OCI-LY7 (cell line): ENCODE measurements around the gene SPON1. TPM values are rescaled to one million over a fixed set of nuclear protein-coding genes. Genes with fewer than 3 reads are reported as not detected.

Source experiments
- BruUV-seq: library from RNA; stranded (reverse); fragments of 400-500 nt; replicated peaks from 2 replicates; lab custom pipeline; 2021; lab: Mats Ljungman, UMichigan
- CTCF ChIA-PET: fragments of 300-600 bp; sonication (Branson Sonifier 250); formaldehyde crosslinking; loops from one replicate; lab custom pipeline; 2022; ENCODE audit warnings: antibody characterized with exemption; ENCODE audit not compliant: unreplicated experiment; lab: Charles Lee
- POLR2A ChIA-PET: fragments of 300-600 bp; sonication (Branson Sonifier 250); formaldehyde crosslinking; loops from one replicate; lab custom pipeline; 2022; ENCODE audit warnings: antibody characterized with exemption; lab: Charles Lee
- DNase-seq: peaks from one replicate; pipeline ENCODE4 v3.0.0-alpha.2; 2015; ENCODE audit warnings: low spot score
- H2AFZ ChIP-seq: fragments of 200-600 bp; sonication (generic), shearing (Covaris generic); 2 replicates; pipeline ENCODE4 v1.6.1; 2014; ENCODE audit warnings: mild to moderate bottlenecking, antibody characterized with exemption, low read length, moderate library complexity
- H3K27ac ChIP-seq: fragments of 200-600 bp; sonication (generic); 2 replicates; pipeline ENCODE4 v1.5.1; 2014; ENCODE audit warnings: mixed run types, low read depth, mild to moderate bottlenecking, moderate library complexity, low read length, inconsistent platforms; ENCODE audit not compliant: poor library complexity, severe bottlenecking
- H3K36me3 ChIP-seq: fragments of 200-600 bp; sonication (generic); 2 replicates; pipeline ENCODE4 v1.6.1; 2014; ENCODE audit warnings: mild to moderate bottlenecking, antibody characterized with exemption, low read length, moderate library complexity, mixed read lengths; ENCODE audit not compliant: insufficient read depth
- H3K4me1 ChIP-seq: fragments of 200-600 bp; sonication (generic); 2 replicates; pipeline ENCODE4 v1.5.1; 2014; ENCODE audit warnings: mild to moderate bottlenecking, low read length; ENCODE audit not compliant: insufficient read depth, poor library complexity, severe bottlenecking
- H3K4me2 ChIP-seq: fragments of 200-600 bp; sonication (generic); 2 replicates; pipeline ENCODE4 v1.6.1; 2014; ENCODE audit warnings: mild to moderate bottlenecking, low read length
- H3K4me3 ChIP-seq: fragments of 200-600 bp; sonication (generic); 2 replicates; pipeline ENCODE4 v1.5.1; 2014; ENCODE audit warnings: mild to moderate bottlenecking, low read depth, low read length; ENCODE audit not compliant: poor library complexity, severe bottlenecking
- H3K79me2 ChIP-seq: fragments of 200-600 bp; sonication (generic); 2 replicates; pipeline ENCODE4 v1.6.1; 2016; ENCODE audit warnings: low read depth, mild to moderate bottlenecking, low read length, moderate library complexity, mixed read lengths; ENCODE audit not compliant: insufficient read depth
- H3K9me2 ChIP-seq: fragments of 200-600 bp; sonication (generic); 2 replicates; pipeline ENCODE4 v1.6.1; 2016; ENCODE audit warnings: mild to moderate bottlenecking, low read length, mixed read lengths; ENCODE audit not compliant: insufficient read depth
- H3K9me3 ChIP-seq: fragments of 200-600 bp; sonication (generic); 2 replicates; pipeline ENCODE4 v1.6.1; 2014; ENCODE audit warnings: mild to moderate bottlenecking, mixed run types, low read length, mixed read lengths
- H4K20me1 ChIP-seq: fragments of 200-600 bp; sonication (generic); 2 replicates; pipeline ENCODE4 v1.6.1; 2014; ENCODE audit warnings: mild to moderate bottlenecking, antibody characterized with exemption, low read length, moderate library complexity, mixed read lengths; ENCODE audit not compliant: insufficient read depth
- CTCF ChIP-seq: fragments of 200-600 bp; sonication (generic); conservative IDR thresholded peaks from 2 replicates; pipeline ENCODE4 v1.5.1; 2014; ENCODE audit warnings: mild to moderate bottlenecking, antibody characterized with exemption, low read length, moderate library complexity, mixed read lengths
- EZH2phosphoT487 ChIP-seq: fragments of 200-600 bp; sonication (generic); IDR thresholded peaks from 2 replicates; pipeline ENCODE4 v1.6.1; 2018; ENCODE audit warnings: low read depth, borderline replicate concordance, mild to moderate bottlenecking, mixed run types, antibody characterized with exemption, low read length, moderate library complexity, mixed read lengths
- intact Hi-C: fragments of 100-400 bp; cut with micrococcal nuclease; formaldehyde crosslinking; loops from one replicate; pipeline ENCODE4 v1.10.0; 2022; ENCODE audit not compliant: unreplicated experiment
- total RNA-seq, 2 experiments: library from RNA; depleted of rRNA in 1 of 2; stranded (reverse); fragments of >200 nt in 1 of 2; shearing (Covaris generic) in 1 of 2; gene quantifications; 2 replicates each; pipeline ENCODE4 v1.2.3, GENCODE V29; 2014 to 2022

Gene SPON1
- total RNA-seq, 2 experiments from 2014 or later: 0.38 TPM; not detected in 1

DNA sequence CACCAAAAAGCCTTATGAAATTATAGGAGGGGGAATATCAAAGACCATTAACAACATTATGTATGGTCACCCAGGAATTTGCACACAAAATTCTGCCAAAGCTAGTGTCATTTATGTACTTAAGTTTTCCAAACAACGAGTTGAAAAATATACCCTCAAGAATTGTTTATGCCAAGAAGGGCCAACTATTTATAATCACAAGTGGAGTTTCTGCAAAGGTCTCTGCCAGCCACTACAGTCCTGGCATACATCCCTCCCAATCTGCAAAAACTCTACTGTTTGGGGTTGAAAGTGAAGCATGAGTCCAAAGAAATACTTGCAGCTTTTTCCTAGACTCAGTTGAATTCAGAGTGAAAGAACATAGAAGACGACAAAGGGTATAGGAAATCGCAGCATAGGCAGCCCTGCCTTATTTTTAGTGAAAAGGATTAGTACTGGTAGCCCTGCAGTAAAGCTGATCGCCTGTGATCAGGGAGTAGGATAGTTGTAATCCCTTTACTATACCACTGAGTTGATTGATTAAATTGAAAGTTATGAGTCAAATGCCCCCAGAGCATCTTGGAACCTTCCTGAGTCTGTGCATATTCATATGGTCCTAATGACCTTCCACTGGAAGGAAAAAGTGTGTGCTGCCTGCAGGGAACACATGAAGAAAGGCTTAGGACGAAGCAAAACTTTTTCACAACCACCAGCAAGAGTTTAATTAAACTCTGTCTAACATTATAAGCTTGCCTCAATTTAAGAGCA, 144.0 kb downstream of the SPON1 start:
- H3K79me2 ChIP-seq: no peaks in the 10 kb centered on the region
- H4K20me1 ChIP-seq: no peaks in the 10 kb centered on the region
- H3K4me1 ChIP-seq: no peaks in the 10 kb centered on the region
- DNase-seq: no peak
- no peak overlapping the region for H3K27ac ChIP-seq
- no peaks in the 10 kb centered on the region for H3K36me3 ChIP-seq
- TF ChIP-seq CTCF (no peak), EZH2phosphoT487 (no peak)
- H3K4me3 ChIP-seq: no peak overlapping the region
- no peaks in the 10 kb centered on the region for H3K9me2 ChIP-seq
- no TSS peak for BruUV-seq
- intact Hi-C loops: no loop called here
- no peaks in the 10 kb centered on the region for H3K9me3 ChIP-seq
- no peak overlapping the region for H2AFZ ChIP-seq
- no peak overlapping the region for H3K4me2 ChIP-seq
- ChIA-PET CTCF (no interaction called here), POLR2A (interaction anchor here (0.7 kb wide), 1 partner anchor 317 kb away, joined by 5 read pairs; no protein-coding TSS in a partner anchor)

DNA sequence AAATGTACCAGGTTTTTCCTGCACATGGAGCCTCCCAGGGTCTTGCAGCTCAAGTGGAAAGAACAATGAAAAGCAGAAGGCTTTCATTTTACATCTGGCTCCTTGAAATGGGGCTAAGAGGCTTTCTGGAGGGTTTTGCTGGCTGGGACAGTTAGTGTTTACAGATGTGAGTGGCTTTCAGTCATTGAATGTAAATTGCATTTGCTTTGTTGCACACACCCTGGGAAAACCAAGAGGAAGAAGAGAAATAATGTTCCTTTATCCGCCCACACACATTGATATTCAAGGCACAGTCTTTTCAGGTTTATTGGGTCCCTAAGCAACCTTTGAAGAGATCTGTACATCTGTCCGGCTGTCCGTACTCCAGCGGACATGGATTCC, 144.5 kb downstream of the SPON1 start:
- intact Hi-C loops: no loop called here
- no peaks in the 10 kb centered on the region for H3K36me3 ChIP-seq
- DNase-seq: no peak
- CTCF ChIA-PET: no interaction called here
- no peak overlapping the region for H3K27ac ChIP-seq
- H3K79me2 ChIP-seq: no peaks in the 10 kb centered on the region
- no peak for TF ChIP-seq EZH2phosphoT487
- H4K20me1 ChIP-seq: no peaks in the 10 kb centered on the region
- no peaks in the 10 kb centered on the region for H3K9me2 ChIP-seq
- H3K4me2 ChIP-seq: no peak overlapping the region
- no peak overlapping the region for H2AFZ ChIP-seq
- H3K4me1 ChIP-seq: no peaks in the 10 kb centered on the region
- POLR2A ChIA-PET: interaction anchor here (0.7 kb wide), 1 partner anchor 317 kb away, joined by 5 read pairs; no protein-coding TSS in a partner anchor
- no TSS peak for BruUV-seq
- no peaks in the 10 kb centered on the region for H3K9me3 ChIP-seq
- no peak overlapping the region for H3K4me3 ChIP-seq

DNA sequence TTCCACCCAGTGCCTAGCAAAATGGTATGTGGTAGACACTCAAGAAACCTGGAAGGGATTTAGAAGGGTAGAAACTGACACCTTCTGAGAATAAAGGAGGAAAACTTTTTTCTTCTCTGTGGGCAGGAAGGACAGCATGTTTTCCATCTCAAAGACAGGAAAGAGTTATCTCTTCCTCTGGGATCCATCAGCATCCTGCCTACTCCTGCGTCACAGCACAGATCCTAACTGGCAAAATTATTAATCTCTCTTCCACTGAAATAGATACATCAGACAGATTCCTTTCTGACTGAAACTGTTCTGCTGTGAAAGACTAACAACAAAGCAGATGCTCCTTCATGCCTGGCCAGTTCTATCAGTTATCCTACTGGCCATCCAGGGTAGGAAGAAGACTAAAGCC, 147.2 kb downstream of the SPON1 start:
- H3K9me2 ChIP-seq: no peaks in the 10 kb centered on the region
- POLR2A ChIA-PET: no interaction called here
- DNase-seq: no peak

More for the DNA sequence above, 147.2 kb downstream of the SPON1 start:
- H3K79me2 ChIP-seq: no peaks in the 10 kb centered on the region
- CTCF ChIA-PET: no interaction called here
- no peak overlapping the region for H2AFZ ChIP-seq
- no TSS peak for BruUV-seq
- no peak overlapping the region for H3K4me2 ChIP-seq
- intact Hi-C loops: no loop called here
- no peaks in the 10 kb centered on the region for H3K36me3 ChIP-seq
- TF ChIP-seq CTCF (no peak), EZH2phosphoT487 (no peak)
- H3K4me1 ChIP-seq: no peaks in the 10 kb centered on the region
- no peak overlapping the region for H3K27ac ChIP-seq
- H4K20me1 ChIP-seq: no peaks in the 10 kb centered on the region
- H3K9me3 ChIP-seq: no peaks in the 10 kb centered on the region
- H3K4me3 ChIP-seq: no peak overlapping the region
